ENCODE data around the gene MTR. TPM values are rescaled to one million over a fixed set of nuclear protein-coding genes. Genes with fewer than 3 reads are reported as not detected.

Gene MTR
- total RNA-seq, 1 experiment from 2014 or later, result 35.5 TPM

GRCh38 chr1:236823559-236823958, 28.5 kb downstream of the MTR start:
- no peak overlapping the region for H2BK20ac ChIP-seq (ENCODE audit: low read depth, low read length, poor library complexity, severe bottlenecking)
- no CpG with 5 or more reads among the region's 2 CpGs for WGBS (ENCODE audit: extremely low coverage, insufficient read length, low lambda C conversion rate)
- H3K79me1 ChIP-seq (ENCODE audit: insufficient read depth, low read depth, low read length, poor library complexity, severe bottlenecking), result peaks cover 2% of the 10 kb centered on the region
- no peak overlapping the region for H3K18ac ChIP-seq (ENCODE audit: insufficient read length, low read depth, low read length)
- Mint-ChIP-seq H3K4me3 (no peak overlapping the region), H3K27ac (no peak overlapping the region), H3K27me3 (ENCODE audit: low read depth) (no peaks in the 10 kb centered on the region), H3K36me3 (ENCODE audit: insufficient read depth in 1 of 3, low read depth in 3 of 3) (peaks cover 11 to 31% (median 30%) of the 10 kb centered on the region in 3 experiments; a peak in 6 of 7 replicates), H3K4me1 (no peaks in the 10 kb centered on the region), H3K9me3 (no peaks in the 10 kb centered on the region)
- no peak overlapping the region for H4K8ac ChIP-seq (replicated peaks; ENCODE audit: insufficient read length, low read depth, low read length)
- no peak overlapping the region for H2BK120ac ChIP-seq (ENCODE audit: low read depth, low read length, poor library complexity, severe bottlenecking)
- no peak for DNase-seq
- no peak overlapping the region for H2BK5ac ChIP-seq (ENCODE audit: insufficient read length, low read length)
- no peak overlapping the region for H2AFZ ChIP-seq (ENCODE audit: low read length)
- H3K79me2 ChIP-seq (ENCODE audit: insufficient read depth, low read length), result no peaks in the 10 kb centered on the region
- no peak overlapping the region for H3K4ac ChIP-seq (ENCODE audit: low read depth, low read length)
- no peak for TF ChIP-seq CTCF (conservative IDR thresholded peaks at IDR 0.05)
- H3K9me3 ChIP-seq (ENCODE audit: control insufficient read depth, low read depth, low read length), result no peaks in the 10 kb centered on the region
- H2BK12ac ChIP-seq (ENCODE audit: insufficient read length, low read depth, low read length), result no peak overlapping the region
- no peaks in the 10 kb centered on the region for H3K27me3 ChIP-seq (ENCODE audit: insufficient read depth, low read length)
- no peak overlapping the region for H3K14ac ChIP-seq (ENCODE audit: insufficient read depth, low read length)
- H3K23ac ChIP-seq (ENCODE audit: insufficient read length, low read depth, low read length), result no peak overlapping the region
- H3K4me2 ChIP-seq (ENCODE audit: insufficient read depth, insufficient read length, low read length), result no peak overlapping the region
- no peak overlapping the region for H3K9ac ChIP-seq (ENCODE audit: extremely low read depth, insufficient read length, low read length)
- H4K20me1 ChIP-seq (ENCODE audit: control insufficient read depth, insufficient read depth, insufficient read length), result no peaks in the 10 kb centered on the region
- H3K56ac ChIP-seq (ENCODE audit: insufficient read length, low read depth, low read length), result no peak overlapping the region
- H4K5ac ChIP-seq (ENCODE audit: insufficient read length, low read depth, low read length), result no peak overlapping the region
- H3K23me2 ChIP-seq (ENCODE audit: insufficient read length, low read depth, low read length, poor library complexity, severe bottlenecking), result no peaks in the 10 kb centered on the region
- no peak overlapping the region for H3T11ph ChIP-seq (ENCODE audit: low read length)
- H3K4me1 ChIP-seq (ENCODE audit: insufficient read depth, low read length), result no peaks in the 10 kb centered on the region
- H2AK5ac ChIP-seq (ENCODE audit: insufficient read length, low read length), result no peak overlapping the region
- H4K91ac ChIP-seq (ENCODE audit: insufficient read length, low read depth, low read length), result no peak overlapping the region
- no peak overlapping the region for H3K27ac ChIP-seq (ENCODE audit: insufficient read length, low read depth, low read length)
- no peak overlapping the region for H2BK15ac ChIP-seq (ENCODE audit: low read depth, low read length)
